Measurements from ENCODE around the gene AOPEP. TPM values are rescaled to one million over a fixed set of nuclear protein-coding genes. Genes with fewer than 3 reads are reported as not detected.

AOPEP gene
- total RNA-seq, 4 donors from 2014 or later: 18.8 to 81.0 (median 32.1) TPM

DNA sequence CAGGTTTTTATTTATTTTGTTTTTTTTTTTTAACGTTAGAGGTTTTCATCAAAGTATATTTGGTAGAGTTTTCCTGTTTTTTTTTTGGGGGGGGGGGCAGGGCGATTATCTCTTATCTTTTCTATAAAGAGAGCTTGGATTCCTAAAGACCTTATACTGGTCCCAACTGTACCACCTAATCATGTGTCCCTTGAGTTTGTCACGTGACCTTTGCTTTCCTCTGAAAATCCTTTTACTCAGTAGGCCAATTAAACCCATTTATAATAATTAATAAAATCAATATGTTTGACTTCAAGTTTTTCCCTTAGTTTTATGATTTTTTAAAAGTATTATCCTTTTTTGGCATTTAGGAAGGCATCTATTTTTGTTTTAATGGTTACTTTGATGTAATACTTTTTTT is 286.4 kb downstream of the AOPEP start:
- TF ChIP-seq, protein P1, sequence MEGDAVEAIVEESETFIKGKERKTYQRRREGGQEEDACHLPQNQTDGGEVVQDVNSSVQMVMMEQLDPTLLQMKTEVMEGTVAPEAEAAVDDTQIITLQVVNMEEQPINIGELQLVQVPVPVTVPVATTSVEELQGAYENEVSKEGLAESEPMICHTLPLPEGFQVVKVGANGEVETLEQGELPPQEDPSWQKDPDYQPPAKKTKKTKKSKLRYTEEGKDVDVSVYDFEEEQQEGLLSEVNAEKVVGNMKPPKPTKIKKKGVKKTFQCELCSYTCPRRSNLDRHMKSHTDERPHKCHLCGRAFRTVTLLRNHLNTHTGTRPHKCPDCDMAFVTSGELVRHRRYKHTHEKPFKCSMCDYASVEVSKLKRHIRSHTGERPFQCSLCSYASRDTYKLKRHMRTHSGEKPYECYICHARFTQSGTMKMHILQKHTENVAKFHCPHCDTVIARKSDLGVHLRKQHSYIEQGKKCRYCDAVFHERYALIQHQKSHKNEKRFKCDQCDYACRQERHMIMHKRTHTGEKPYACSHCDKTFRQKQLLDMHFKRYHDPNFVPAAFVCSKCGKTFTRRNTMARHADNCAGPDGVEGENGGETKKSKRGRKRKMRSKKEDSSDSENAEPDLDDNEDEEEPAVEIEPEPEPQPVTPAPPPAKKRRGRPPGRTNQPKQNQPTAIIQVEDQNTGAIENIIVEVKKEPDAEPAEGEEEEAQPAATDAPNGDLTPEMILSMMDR (IDR thresholded peaks at IDR 0.05; ENCODE audit: low read depth): no peak

DNA sequence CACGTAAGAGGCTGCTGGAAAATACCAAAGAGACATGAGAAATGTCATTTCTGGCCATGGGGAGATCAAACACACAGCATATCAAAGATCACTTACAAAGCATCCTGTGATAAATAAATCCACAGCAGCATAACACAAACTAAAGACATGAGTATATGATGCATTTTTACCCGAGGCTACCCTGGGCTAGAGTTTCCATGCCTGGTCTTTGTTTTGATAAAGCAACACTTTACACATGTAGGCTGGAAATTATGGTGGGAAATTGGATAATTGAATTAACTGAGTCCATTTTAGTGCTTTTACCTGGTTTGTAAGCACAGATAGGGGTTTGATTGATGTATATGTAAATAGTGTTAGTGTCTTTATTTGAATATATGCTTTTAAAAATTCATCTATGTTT is 288.4 kb downstream of the AOPEP start:
- TF ChIP-seq, protein P1 (IDR thresholded peaks at IDR 0.05; ENCODE audit: low read depth): no peak

DNA sequence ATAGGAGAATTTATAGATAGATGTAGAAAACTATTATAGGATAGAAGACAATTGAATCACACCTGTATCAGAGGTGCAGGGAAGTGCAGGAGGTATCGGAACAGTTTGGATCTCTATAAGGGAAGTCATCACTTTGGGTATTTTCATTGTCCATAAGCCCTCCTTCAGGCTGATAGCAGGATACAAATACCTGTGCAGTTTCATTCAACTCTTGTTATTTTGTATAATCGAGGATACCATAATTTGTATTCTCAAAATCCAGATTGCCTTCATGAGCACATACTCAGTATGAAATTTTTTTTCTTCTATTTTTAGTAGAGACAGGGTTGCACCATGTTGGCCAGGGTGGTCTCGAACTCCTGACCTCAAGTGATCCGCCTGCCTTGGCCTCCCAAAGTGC is 289.1 kb downstream of the AOPEP start:
- TF ChIP-seq, protein P1 (IDR thresholded peaks at IDR 0.05; ENCODE audit: low read depth): no peak

DNA sequence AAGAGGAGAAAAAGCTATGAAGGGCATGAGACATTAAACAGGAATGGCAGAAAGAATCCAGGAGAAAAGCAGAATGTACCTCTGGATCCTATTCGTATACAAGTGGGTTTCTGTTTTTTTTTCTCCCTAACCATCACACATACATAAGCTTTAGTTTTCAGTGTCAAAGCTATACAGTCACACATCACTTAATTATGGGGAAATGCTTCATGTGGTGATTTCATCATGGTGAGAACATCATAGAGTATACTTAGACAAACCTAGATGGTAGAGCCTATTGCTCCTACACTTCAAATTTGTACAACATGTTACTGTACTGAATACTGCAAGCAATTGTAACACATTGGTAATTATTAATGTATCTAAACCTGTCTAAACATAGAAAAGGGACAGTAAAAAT is 290.6 kb downstream of the AOPEP start:
- TF ChIP-seq, protein P1 (IDR thresholded peaks at IDR 0.05; ENCODE audit: low read depth): no peak

DNA sequence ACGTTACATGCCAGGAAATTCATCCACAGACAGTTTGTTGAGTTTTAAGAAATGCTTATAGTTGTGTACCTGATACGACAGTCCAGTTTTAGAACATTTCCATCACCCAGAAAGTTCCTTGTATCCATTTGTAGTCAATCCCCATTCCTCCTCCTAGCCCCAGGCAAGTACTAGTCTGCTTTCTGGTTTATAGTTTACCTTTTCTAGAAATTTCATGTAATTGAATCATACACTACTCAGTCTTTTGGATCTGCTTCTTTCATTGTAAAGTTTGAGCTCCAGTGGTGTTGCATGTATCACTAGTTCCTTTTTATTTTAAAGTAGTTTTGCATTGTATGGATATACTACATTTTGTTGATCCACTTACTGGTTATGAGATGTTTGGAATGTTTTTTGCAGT is 291.2 kb downstream of the AOPEP start:
- TF ChIP-seq, protein P1 (IDR thresholded peaks at IDR 0.05; ENCODE audit: low read depth): no peak

DNA sequence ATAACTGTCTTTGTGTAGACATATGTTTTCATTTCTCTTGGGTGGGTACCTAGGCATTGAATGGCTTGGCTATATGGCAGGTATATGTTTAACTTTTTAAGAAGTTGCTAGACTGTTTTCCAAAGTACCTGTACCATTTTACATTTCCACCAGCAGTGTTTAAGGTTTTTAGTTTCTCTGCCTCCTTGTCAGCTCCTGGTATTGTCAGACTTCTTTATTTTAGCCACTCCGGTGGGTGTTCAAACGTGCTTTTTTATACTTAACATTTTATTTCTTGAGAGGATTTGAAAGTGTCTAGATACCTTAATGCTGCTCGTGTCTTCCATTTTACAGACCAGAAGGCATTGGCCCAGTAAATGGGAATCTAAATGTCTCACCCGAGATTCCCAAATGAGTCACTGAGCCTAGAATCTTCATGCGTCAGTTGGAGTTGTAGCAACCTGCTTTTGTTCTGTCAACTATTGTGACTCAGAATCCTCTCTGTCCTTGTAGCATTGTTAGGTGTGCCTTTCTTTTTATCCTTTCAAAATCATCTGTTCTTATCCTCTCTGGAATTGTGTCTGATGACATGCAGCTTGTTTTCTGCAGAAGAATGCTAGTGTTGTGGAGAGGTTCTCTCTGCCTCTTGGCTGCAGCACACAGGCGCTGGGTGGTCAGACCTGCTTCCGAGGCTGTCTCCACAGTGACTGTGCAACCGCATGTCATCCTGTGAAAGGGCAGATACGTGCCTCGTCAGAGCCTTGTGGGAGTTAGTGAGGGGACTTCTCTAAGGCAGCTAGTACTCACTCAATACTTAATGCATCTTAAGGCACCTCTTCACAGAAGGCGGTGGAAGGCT is 291.8 kb downstream of the AOPEP start:
- TF ChIP-seq, protein P1 (IDR thresholded peaks at IDR 0.05; ENCODE audit: low read depth): no peak

DNA sequence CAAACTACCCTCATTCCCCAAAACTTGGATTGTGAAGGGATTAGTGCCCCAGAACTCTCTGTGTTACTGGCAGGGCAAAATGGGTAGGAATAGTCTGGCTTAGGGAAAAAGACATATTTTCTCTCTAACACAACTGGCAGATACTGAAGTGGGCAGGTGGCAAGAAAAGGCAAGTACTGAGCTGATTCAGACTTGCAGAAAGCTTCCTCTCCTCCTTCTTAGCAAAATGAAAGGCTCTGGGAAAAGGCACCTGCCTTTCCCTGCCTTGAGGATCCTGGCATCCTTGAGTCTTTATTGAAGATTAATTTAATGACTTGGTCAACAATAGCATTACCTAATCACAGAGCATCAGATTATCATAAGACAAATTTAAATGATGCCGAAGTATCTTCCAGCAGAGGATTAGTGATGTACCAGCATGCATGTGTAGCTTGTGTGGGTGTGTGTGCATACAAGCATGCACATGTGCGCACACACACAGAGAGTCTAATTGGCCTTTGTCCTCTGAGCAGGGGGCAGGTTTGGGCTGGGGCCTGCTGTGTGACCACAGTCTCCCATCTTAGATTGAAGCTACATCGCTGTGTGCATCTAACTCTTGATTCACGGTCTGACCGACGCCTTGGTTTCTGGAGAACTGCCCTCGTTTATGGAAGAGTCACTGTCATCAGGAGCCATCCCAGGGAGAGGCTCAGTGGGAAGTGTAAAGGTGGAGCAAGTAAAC is 294.8 kb downstream of the AOPEP start:
- TF ChIP-seq, protein P1 (IDR thresholded peaks at IDR 0.05; ENCODE audit: low read depth): no peak
